Measurements from ENCODE around the gene CES5A.

Gene CES5A

DNA sequence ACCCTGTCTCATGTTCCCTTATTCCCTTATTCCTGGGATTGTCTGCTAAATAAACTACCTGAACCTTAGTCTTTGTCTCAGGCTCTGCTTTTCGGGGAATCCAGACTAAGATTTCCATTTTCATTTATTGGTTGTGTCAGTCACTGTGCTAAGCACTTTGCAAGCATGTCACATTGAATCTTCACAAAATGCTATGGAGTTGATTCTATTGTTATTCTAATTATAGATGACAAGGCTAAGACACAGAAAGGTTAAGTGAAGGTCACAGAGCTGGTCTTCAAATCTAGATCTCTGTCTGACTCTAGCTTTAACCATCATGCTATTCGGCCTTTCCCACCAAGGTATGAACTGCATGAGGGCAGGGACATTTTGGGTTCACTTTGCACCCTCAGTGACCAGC, 13.4 kb upstream of the CES5A start:
- no peak for DNase-seq (ENCODE audit: low read depth)
- H3K4me3 ChIP-seq (ENCODE audit: low read depth, low read length), result no peak overlapping the region
- TF ChIP-seq, protein P1, sequence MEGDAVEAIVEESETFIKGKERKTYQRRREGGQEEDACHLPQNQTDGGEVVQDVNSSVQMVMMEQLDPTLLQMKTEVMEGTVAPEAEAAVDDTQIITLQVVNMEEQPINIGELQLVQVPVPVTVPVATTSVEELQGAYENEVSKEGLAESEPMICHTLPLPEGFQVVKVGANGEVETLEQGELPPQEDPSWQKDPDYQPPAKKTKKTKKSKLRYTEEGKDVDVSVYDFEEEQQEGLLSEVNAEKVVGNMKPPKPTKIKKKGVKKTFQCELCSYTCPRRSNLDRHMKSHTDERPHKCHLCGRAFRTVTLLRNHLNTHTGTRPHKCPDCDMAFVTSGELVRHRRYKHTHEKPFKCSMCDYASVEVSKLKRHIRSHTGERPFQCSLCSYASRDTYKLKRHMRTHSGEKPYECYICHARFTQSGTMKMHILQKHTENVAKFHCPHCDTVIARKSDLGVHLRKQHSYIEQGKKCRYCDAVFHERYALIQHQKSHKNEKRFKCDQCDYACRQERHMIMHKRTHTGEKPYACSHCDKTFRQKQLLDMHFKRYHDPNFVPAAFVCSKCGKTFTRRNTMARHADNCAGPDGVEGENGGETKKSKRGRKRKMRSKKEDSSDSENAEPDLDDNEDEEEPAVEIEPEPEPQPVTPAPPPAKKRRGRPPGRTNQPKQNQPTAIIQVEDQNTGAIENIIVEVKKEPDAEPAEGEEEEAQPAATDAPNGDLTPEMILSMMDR (IDR thresholded peaks at IDR 0.05; ENCODE audit: insufficient read depth, low read depth, low read length, missing control alignments), result no peak

DNA sequence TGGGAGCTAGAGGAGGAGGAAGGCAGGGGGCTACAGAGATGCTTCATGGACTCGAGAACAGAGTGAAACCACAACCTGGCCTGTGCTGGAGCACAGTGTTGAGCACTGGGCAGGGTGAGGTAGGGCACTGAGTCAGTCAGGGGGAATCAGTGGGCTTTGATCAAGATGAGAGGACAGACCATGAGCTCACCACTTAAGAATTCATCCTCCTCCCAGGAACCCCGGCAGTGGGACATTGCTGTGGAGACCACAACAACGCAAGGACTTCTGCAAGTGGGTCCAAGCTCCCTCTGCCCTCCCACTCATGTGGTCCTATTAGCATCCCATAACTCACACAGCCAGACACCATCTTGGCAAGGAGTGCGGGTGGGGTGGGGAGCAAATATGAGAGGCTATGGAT, 1.7 kb upstream of the CES5A start:
- H3K4me3 ChIP-seq (ENCODE audit: low read depth, low read length), result no peak overlapping the region
- DNase-seq (ENCODE audit: low read depth), result no peak
- TF ChIP-seq, protein P1 (IDR thresholded peaks at IDR 0.05; ENCODE audit: insufficient read depth, low read depth, low read length, missing control alignments), result no peak

DNA sequence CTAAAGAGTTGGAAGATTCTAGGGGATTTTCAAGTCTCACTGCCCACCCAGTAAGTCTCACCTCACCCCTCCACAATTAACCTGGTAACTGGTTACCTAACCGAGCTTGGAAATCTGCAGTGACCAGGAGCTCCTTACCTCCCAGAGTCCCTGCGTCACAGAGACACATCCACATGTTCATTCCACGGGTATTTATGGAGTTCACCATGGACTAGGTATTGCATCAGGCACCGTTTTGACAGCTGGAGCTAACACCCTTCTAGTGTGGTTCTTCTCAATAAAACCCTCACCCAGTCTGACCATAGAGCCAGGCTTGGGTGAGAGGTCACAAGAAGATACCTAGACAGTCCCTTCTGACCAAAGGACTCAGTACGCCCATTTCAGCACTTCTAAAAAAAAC, 2.1 kb downstream of the CES5A start:
- no peak overlapping the region for H3K4me3 ChIP-seq (ENCODE audit: low read depth, low read length)
- no peak for DNase-seq (ENCODE audit: low read depth)
- TF ChIP-seq, protein P1 (IDR thresholded peaks at IDR 0.05; ENCODE audit: insufficient read depth, low read depth, low read length, missing control alignments), result no peak

DNA sequence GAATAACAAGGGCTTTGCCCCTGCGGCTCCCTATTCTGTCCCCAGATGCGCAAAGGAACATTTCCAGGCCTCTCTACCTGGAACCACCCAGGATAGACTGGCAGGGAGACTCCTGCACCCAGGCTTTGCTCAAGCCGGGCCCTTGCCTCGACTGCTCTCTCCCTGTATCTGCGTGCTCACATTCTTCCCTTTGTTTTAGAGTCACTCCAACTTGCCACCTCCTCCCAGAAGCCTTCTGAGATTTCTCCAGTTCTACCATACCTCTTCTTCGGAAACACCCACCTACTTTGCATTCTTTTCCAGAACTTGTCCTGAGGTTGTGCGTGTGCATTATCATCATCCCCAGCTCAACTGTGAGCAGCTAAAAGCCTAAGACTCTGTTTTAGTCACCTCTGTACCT, 3.0 kb downstream of the CES5A start:
- H3K4me3 ChIP-seq (ENCODE audit: low read depth, low read length), result no peak overlapping the region
- TF ChIP-seq, protein P1 (IDR thresholded peaks at IDR 0.05; ENCODE audit: insufficient read depth, low read depth, low read length, missing control alignments), result no peak
- DNase-seq (ENCODE audit: low read depth), result no peak

DNA sequence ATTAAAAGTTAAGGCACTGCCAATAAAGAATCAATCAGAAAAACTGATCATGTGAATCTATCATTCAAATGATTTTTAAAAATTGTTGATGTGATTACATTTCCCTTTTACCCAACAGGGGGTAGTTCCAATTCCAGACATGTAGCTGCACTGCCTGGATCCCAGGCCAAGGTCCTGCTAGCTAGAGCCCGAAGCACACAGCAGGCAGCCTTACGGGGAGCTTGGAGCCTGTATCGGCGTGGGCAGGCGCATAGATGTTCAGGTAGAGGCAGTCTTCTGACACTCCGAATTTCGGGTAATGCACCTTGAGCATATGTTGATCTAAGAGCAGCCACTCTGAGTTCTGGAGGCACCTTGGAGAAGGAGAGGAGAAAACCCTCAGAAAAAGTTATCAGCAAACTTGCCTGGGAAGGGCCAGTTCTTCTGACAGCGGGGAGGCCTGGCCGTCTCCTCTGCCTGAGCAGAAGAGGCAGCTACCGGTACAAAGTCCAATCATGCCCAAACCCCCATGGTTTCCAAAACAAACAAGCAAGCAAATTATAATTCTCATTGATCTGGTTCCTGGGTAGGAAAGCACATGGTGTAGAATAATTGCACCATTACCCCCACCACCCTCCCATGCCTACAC, 3.6 kb downstream of the CES5A start:
- H3K4me3 ChIP-seq (ENCODE audit: low read depth, low read length), result no peak overlapping the region
- TF ChIP-seq, protein P1 (IDR thresholded peaks at IDR 0.05; ENCODE audit: insufficient read depth, low read depth, low read length, missing control alignments), result no peak

DNA sequence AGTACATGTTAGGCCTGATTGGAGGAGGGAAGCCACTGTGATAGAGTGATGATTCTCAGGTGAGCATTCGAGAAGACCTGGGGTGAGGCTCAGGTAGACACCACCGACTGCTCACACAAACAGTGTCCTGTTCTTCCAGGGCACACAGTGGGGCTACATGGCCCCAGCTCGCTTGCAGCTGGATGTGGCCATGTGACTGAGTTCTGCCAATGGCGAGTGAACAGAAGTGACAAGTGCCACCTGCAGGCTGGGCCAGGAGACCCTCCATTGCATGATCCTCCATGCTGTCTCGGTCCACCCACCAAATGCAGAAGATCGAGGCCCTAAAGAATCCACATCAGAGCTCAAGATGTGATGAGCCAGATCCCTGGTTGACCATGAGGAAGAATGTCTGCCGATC, 6.2 kb downstream of the CES5A start:
- H3K4me3 ChIP-seq (ENCODE audit: low read depth, low read length), result no peak overlapping the region
- TF ChIP-seq, protein P1 (IDR thresholded peaks at IDR 0.05; ENCODE audit: insufficient read depth, low read depth, low read length, missing control alignments), result no peak
- DNase-seq (ENCODE audit: low read depth), result no peak

More for the DNA sequence above, 3.6 kb downstream of the CES5A start:
- no peak for DNase-seq (ENCODE audit: low read depth)

DNA sequence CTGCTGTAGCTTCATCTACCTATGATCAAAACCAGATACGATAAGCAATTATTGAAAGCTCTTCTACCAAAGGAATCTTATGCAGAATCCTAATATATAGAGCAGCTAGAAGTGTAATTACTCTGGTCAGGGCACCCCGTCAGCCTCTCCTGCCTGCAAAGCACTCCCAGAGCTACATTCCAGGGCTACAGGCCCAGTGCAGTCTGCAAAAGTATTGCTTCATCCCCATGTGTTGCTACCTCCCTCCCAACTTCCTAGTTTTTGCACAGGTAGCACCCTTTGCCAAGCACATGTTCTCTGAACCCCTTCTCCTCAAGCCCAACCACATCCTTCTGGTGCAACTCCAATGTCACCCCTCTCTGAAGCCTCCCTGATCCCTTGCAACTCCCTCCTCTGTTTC, 7.0 kb downstream of the CES5A start:
- no peak for DNase-seq (ENCODE audit: low read depth)
- no peak overlapping the region for H3K4me3 ChIP-seq (ENCODE audit: low read depth, low read length)
- TF ChIP-seq, protein P1 (IDR thresholded peaks at IDR 0.05; ENCODE audit: insufficient read depth, low read depth, low read length, missing control alignments), result no peak

Data from GM12865 (cell line).